Stimulated activated CD8-positive, alpha-beta memory T cell treated with anti-CD3 and anti-CD28 coated beads, Interleukin-4, amount 100 ng/mL, for 1 hour (primary cell): ENCODE results near the gene CCDC24.
A peak's percentile ranks its signal among the peaks of the same experiment; 100 is the strongest.

Experiments used
- DNase-seq, 2 donors: peaks; one replicate each; pipeline ENCODE4 v3.0.0-alpha.2; 2020; ENCODE audit warnings: low read depth in 2 of 2, low spot score in 1 of 2

The CCDC24 gene

GRCh38 chr1:43963006-43963405 lies 28.4 kb upstream of the CCDC24 start:
- DNase-seq: no peak

GRCh38 chr1:43963890-43964289 lies 27.5 kb upstream of the CCDC24 start:
- no peak for DNase-seq

GRCh38 chr1:43965316-43965715 lies 26.1 kb upstream of the CCDC24 start:
- DNase-seq: no peak

- no peak for DNase-seq
Measured at GRCh38 chr1:43968348-43968948, 23.0 kb upstream of the CCDC24 start.

- no peak for DNase-seq
Measured at GRCh38 chr1:43969416-43969745, 22.0 kb upstream of the CCDC24 start.

GRCh38 chr1:43969746-43970466 lies 21.5 kb upstream of the CCDC24 start, which contains the start of gene DPH2:
DPH2 (plus strand) TSS chr1:43970010; CDS start chr1:43970176, 166 bp downstream.
- peak; percentile 81 to 90 for DNase-seq

- no peak for DNase-seq
Measured at GRCh38 chr1:43970502-43970901, 20.9 kb upstream of the CCDC24 start.

- no peak for DNase-seq
Measured at GRCh38 chr1:43970911-43971310, 20.5 kb upstream of the CCDC24 start.

- DNase-seq: no peak
Measured at GRCh38 chr1:43971336-43971980, 19.9 kb upstream of the CCDC24 start.

GRCh38 chr1:43973981-43974442 lies 17.4 kb upstream of the CCDC24 start:
- no peak for DNase-seq

- DNase-seq: peak; percentile 83 to 89
Measured at GRCh38 chr1:43974443-43975248, 16.8 kb upstream of the CCDC24 start, which contains the start of gene ATP6V0B. ATP6V0B (plus strand) TSS chr1:43974960; CDS start chr1:43975041, 81 bp downstream.

GRCh38 chr1:43975249-43975961 lies 16.0 kb upstream of the CCDC24 start:
- no peak for DNase-seq

GRCh38 chr1:43976045-43976444 lies 15.4 kb upstream of the CCDC24 start:
- DNase-seq: no peak

- no peak for DNase-seq
Measured at GRCh38 chr1:43976890-43977289, 14.5 kb upstream of the CCDC24 start.

- DNase-seq: no peak
Measured at GRCh38 chr1:43977376-43978263, 13.8 kb upstream of the CCDC24 start.

GRCh38 chr1:43978264-43978550 lies 13.2 kb upstream of the CCDC24 start:
- no peak for DNase-seq

- no peak for DNase-seq
Measured at GRCh38 chr1:43978551-43979260, 12.7 kb upstream of the CCDC24 start, which contains the start of gene B4GALT2. B4GALT2 (plus strand) TSS chr1:43979210; CDS start chr1:43981161, 1,951 bp downstream.

GRCh38 chr1:43979261-43979527 lies 12.2 kb upstream of the CCDC24 start:
- no peak for DNase-seq

GRCh38 chr1:43979528-43980254 lies 11.7 kb upstream of the CCDC24 start:
- no peak for DNase-seq
